Suprapubic skin (tissue), 4 donors: ENCODE results near the gene RPS6KC1.

Experiments used
- EP300 ChIP-seq: sonication (generic); formaldehyde crosslinking; IDR thresholded peaks from one replicate; pipeline ENCODE4 v1.6.1; 2017; ENCODE audit warnings: antibody characterized with exemption
- POLR2A ChIP-seq, 2 donors: fragments of 450-650 bp; IDR thresholded peaks; one replicate each; pipeline ENCODE4 v1.6.1; 2017; ENCODE audit warnings: antibody characterized with exemption in 2 of 2, mild to moderate bottlenecking in 2 of 2, moderate library complexity in 2 of 2
- POLR2AphosphoS5 ChIP-seq, 3 donors: sonication (generic); formaldehyde crosslinking; IDR thresholded peaks; one replicate each; pipeline ENCODE4 v1.6.1; 2017; ENCODE audit warnings: antibody characterized with exemption in 3 of 3
- TF ChIP-seq, protein P1 (sequence below), 2 donors: fragments of 200-600 bp in 1 of 2; fragments of 450-650 bp in 1 of 2; sonication (generic) in 1 of 2; IDR thresholded peaks; one replicate each; pipeline ENCODE4 v1.5.1; 2016 to 2019; ENCODE audit warnings: antibody characterized with exemption in 2 of 2, mild to moderate bottlenecking in 1 of 2, moderate library complexity in 1 of 2

DNA sequence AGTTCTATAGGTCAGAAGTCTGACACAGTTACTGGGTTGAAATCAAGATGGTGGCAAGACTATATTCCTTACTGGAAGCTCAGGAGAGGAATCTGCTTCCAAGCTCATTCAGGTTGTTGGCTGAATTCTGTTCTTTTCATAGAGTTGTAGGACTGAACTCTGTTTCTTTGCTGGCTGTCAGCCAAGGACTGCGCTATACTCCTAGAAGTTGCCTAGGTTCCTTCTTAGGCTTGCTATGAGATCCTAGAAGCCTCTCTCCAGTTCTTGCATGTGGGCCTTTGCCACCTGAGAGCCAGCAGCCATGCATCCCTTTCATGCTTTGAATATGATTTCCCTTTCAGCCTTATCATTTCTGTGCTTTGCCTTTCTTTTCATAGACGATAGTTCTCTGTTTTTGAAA, 176.4 kb downstream of the RPS6KC1 start:
- TF ChIP-seq, protein P1, sequence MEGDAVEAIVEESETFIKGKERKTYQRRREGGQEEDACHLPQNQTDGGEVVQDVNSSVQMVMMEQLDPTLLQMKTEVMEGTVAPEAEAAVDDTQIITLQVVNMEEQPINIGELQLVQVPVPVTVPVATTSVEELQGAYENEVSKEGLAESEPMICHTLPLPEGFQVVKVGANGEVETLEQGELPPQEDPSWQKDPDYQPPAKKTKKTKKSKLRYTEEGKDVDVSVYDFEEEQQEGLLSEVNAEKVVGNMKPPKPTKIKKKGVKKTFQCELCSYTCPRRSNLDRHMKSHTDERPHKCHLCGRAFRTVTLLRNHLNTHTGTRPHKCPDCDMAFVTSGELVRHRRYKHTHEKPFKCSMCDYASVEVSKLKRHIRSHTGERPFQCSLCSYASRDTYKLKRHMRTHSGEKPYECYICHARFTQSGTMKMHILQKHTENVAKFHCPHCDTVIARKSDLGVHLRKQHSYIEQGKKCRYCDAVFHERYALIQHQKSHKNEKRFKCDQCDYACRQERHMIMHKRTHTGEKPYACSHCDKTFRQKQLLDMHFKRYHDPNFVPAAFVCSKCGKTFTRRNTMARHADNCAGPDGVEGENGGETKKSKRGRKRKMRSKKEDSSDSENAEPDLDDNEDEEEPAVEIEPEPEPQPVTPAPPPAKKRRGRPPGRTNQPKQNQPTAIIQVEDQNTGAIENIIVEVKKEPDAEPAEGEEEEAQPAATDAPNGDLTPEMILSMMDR (IDR thresholded peaks at IDR 0.05), result no peak
- TF ChIP-seq POLR2A (IDR thresholded peaks at IDR 0.05) (no peak), POLR2AphosphoS5 (IDR thresholded peaks at IDR 0.05) (no peak), EP300 (no peak)
